OCI-LY3 (cell line): ENCODE measurements around the gene GLP2R.

Experiments
- H2AFZ ChIP-seq: fragments of 200-600, 300-600 bp; shearing (Covaris generic); 2 replicates; pipeline ENCODE4 v1.6.0; 2014; ENCODE audit warnings: antibody characterized with exemption, low read depth, low read length
- H3K27ac ChIP-seq: fragments of 200-600, 300-600 bp; sonication (generic); 2 replicates; pipeline ENCODE4 v1.5.1; 2014; ENCODE audit warnings: mild to moderate bottlenecking, low read length, moderate library complexity, mixed read lengths
- H3K27me3 ChIP-seq: fragments of 200-600, 300-600 bp; sonication (generic); 2 replicates; pipeline ENCODE4 v1.6.1; 2014; ENCODE audit warnings: low read depth, low read length, mixed read lengths
- H3K36me3 ChIP-seq: fragments of 200-600, 300-600 bp; sonication (generic); replicated peaks from 2 replicates; pipeline ENCODE3; 2014; ENCODE audit warnings: low read depth, low read length, mixed read lengths
- H3K4me1 ChIP-seq: fragments of 300-600, 200-600 bp; sonication (generic); 2 replicates; pipeline ENCODE4 v1.6.1; 2014; ENCODE audit warnings: low read length, mixed read lengths
- H3K4me2 ChIP-seq: fragments of 200-600, 300-600 bp; sonication (generic); 2 replicates; pipeline ENCODE4 v1.6.1; 2014; ENCODE audit warnings: low read length, mixed read lengths
- H3K4me3 ChIP-seq: fragments of 300-600, 200-600 bp; sonication (generic); 2 replicates; pipeline ENCODE4 v1.5.1; 2014; ENCODE audit warnings: antibody characterized with exemption, mild to moderate bottlenecking, low read length, moderate library complexity
- H3K79me2 ChIP-seq: fragments of 300-600, 200-600 bp; shearing (Covaris generic); 2 replicates; pipeline ENCODE4 v1.6.1; 2014; ENCODE audit warnings: mild to moderate bottlenecking, low read length, mixed read lengths
- H3K9ac ChIP-seq: fragments of 300-600, 200-600 bp; shearing (Covaris generic); 2 replicates; pipeline ENCODE4 v1.6.0; 2014; ENCODE audit warnings: mild to moderate bottlenecking, low read length, moderate library complexity
- H3K9me3 ChIP-seq: fragments of 200-600, 300-600 bp; shearing (Covaris generic); 2 replicates; pipeline ENCODE4 v1.6.1; 2014; ENCODE audit warnings: low read length, mixed read lengths; ENCODE audit not compliant: insufficient read depth
- H4K20me1 ChIP-seq: fragments of 200-600, 300-600 bp; sonication (generic); 2 replicates; pipeline ENCODE4 v1.6.1; 2016; ENCODE audit warnings: low read length, mixed read lengths; ENCODE audit not compliant: insufficient read depth
- EZH2phosphoT487 ChIP-seq: fragments of 200-600 bp; shearing (Covaris generic); IDR thresholded peaks from 2 replicates; pipeline ENCODE4 v1.6.1; 2018; ENCODE audit warnings: antibody characterized with exemption, mixed run types, low read depth
- TF ChIP-seq, protein P1 (sequence below): fragments of 200-600, 300-600 bp; sonication (generic); IDR thresholded peaks from 2 replicates; pipeline ENCODE4 v1.5.1; 2014; ENCODE audit warnings: antibody characterized with exemption, low read length, low read depth

The GLP2R gene

DNA sequence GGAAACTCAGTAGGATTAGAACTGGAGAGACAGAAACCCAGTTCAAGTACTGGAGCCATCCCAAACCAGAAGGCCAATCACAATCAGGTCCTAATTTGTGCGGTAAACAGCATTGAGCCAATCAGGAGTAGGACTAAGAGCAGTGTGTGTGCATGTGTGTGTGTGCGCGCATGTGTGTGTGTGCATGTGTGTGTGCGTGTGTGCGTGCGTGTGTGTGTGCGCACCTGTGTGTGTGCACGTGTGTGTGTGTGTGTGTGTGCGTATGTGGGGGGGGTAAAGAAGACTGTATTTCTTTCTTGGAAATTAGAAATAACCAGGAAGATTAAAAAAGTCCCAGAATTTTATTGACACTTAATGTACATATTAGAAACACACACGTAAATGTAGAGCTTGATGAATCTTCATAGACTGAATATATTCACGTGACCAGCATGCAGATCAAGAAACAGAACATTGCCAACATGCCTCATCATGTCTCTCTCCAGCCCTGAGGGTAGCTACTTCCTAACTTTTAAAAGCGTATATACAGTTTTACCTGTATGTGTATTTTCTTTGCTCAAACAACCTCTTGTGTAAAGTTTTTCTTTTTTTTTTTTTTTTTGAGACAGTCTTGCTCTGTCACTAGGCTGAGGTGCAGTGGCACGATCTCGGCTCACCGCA, 33.4 kb upstream of the GLP2R start:
- H3K4me1 ChIP-seq = no peaks in the 10 kb centered on the region
- H3K4me3 ChIP-seq = no peak overlapping the region
- H3K27ac ChIP-seq = no peak overlapping the region
- no peak overlapping the region for H2AFZ ChIP-seq
- TF ChIP-seq, protein P1, sequence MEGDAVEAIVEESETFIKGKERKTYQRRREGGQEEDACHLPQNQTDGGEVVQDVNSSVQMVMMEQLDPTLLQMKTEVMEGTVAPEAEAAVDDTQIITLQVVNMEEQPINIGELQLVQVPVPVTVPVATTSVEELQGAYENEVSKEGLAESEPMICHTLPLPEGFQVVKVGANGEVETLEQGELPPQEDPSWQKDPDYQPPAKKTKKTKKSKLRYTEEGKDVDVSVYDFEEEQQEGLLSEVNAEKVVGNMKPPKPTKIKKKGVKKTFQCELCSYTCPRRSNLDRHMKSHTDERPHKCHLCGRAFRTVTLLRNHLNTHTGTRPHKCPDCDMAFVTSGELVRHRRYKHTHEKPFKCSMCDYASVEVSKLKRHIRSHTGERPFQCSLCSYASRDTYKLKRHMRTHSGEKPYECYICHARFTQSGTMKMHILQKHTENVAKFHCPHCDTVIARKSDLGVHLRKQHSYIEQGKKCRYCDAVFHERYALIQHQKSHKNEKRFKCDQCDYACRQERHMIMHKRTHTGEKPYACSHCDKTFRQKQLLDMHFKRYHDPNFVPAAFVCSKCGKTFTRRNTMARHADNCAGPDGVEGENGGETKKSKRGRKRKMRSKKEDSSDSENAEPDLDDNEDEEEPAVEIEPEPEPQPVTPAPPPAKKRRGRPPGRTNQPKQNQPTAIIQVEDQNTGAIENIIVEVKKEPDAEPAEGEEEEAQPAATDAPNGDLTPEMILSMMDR = no peak
- TF ChIP-seq EZH2phosphoT487 = no peak
- no peak overlapping the region for H3K9ac ChIP-seq
- no peak overlapping the region for H3K4me2 ChIP-seq
- H3K36me3 ChIP-seq = no peaks in the 10 kb centered on the region
- no peaks in the 10 kb centered on the region for H4K20me1 ChIP-seq
- H3K27me3 ChIP-seq = no peaks in the 10 kb centered on the region; the same call in 1 of the 2 replicates
- no peaks in the 10 kb centered on the region for H3K9me3 ChIP-seq
- H3K79me2 ChIP-seq = no peaks in the 10 kb centered on the region

GRCh38 chr17:9798008-9798407, 27.7 kb upstream of the GLP2R start:
- Histone ChIP-seq H3K4me3 (no peak overlapping the region), H3K4me2 (no peak overlapping the region), H4K20me1 (no peaks in the 10 kb centered on the region), H3K4me1 (no peaks in the 10 kb centered on the region), H3K27me3 (no peaks in the 10 kb centered on the region), H3K79me2 (no peaks in the 10 kb centered on the region), H3K9ac (no peak overlapping the region), H3K9me3 (no peaks in the 10 kb centered on the region), H3K27ac (no peak overlapping the region), H3K36me3 (no peaks in the 10 kb centered on the region), H2AFZ (no peak overlapping the region)
- TF ChIP-seq, protein P1 = no peak
- TF ChIP-seq EZH2phosphoT487 = no peak

DNA sequence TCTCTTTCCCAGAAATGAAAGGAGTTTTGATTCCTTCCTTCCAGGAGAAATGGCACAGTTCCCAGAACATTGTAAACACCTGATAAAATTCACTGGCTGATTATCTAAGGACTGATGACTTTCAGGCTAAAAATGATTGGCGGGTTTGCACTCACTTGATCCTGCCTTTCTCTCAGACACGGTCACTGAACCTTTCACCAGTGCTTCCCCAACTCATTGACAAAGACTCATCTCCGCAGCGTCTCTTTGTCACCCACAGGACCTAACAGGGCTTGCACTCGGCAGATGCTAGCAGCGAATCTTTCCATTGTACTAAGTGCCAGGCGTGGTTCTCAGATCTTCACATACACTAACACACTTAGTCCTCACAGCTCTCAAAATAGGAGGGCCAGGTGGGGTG, 27.0 kb upstream of the GLP2R start:
- Histone ChIP-seq H3K4me3 (no peak overlapping the region), H4K20me1 (no peaks in the 10 kb centered on the region), H3K27me3 (no peaks in the 10 kb centered on the region), H3K79me2 (no peaks in the 10 kb centered on the region), H3K4me2 (no peak overlapping the region), H3K9me3 (no peaks in the 10 kb centered on the region), H2AFZ (no peak overlapping the region), H3K27ac (no peak overlapping the region), H3K36me3 (no peaks in the 10 kb centered on the region), H3K4me1 (no peaks in the 10 kb centered on the region), H3K9ac (no peak overlapping the region)
- TF ChIP-seq, protein P1 = no peak
- no peak for TF ChIP-seq EZH2phosphoT487

GRCh38 chr17:9801505-9801904, 24.2 kb upstream of the GLP2R start:
- H3K4me2 ChIP-seq = no peak overlapping the region
- TF ChIP-seq EZH2phosphoT487 = no peak
- TF ChIP-seq, protein P1 = no peak
- H4K20me1 ChIP-seq = no peaks in the 10 kb centered on the region

More at GRCh38 chr17:9801505-9801904, 24.2 kb upstream of the GLP2R start:
- no peaks in the 10 kb centered on the region for H3K79me2 ChIP-seq
- H2AFZ ChIP-seq = no peak overlapping the region
- H3K27ac ChIP-seq = no peak overlapping the region
- H3K4me3 ChIP-seq = no peak overlapping the region
- H3K4me1 ChIP-seq = no peaks in the 10 kb centered on the region
- H3K36me3 ChIP-seq = no peaks in the 10 kb centered on the region
- H3K9ac ChIP-seq = no peak overlapping the region
- no peaks in the 10 kb centered on the region for H3K27me3 ChIP-seq
- no peaks in the 10 kb centered on the region for H3K9me3 ChIP-seq
